Ascending aorta (tissue), 2 donors: ENCODE measurements around the gene OPN1MW. TPM values are rescaled to one million over a fixed set of nuclear protein-coding genes. Genes with fewer than 3 reads are reported as not detected.
"Not testable (repeated sequence)": the region's sequence is repeated elsewhere in the genome, so short reads cannot be mapped to it uniquely, and the experiment has no call there.

Experiments
- DNase-seq, 2 donors: peaks; one replicate each; pipeline ENCODE4 v3.0.0-alpha.2; 2019; ENCODE audit warnings: low spot score in 2 of 2
- H3K27ac ChIP-seq, 2 donors: fragments of 200-600 bp; sonication (generic); one replicate each; pipeline ENCODE4 v1.5.1; 2016 to 2017; ENCODE audit warnings: mild to moderate bottlenecking in 1 of 2
- H3K27me3 ChIP-seq: fragments of 200-600 bp; sonication (generic); one replicate; pipeline ENCODE4 v1.5.1; 2017
- H3K36me3 ChIP-seq, 2 donors: fragments of 200-600 bp; sonication (generic); one replicate each; pipeline ENCODE4 v1.5.1; 2016
- H3K4me1 ChIP-seq, 2 donors: fragments of 200-600 bp; sonication (generic); one replicate each; pipeline ENCODE4 v1.5.1; 2016 to 2017; ENCODE audit warnings: mild to moderate bottlenecking in 1 of 2
- H3K4me3 ChIP-seq, 2 donors: fragments of 200-600 bp; sonication (generic); one replicate each; pipeline ENCODE4 v1.5.1; 2016 to 2017; ENCODE audit warnings: mild to moderate bottlenecking in 1 of 2
- H3K9me3 ChIP-seq, 2 donors: fragments of 200-600 bp; sonication (generic); one replicate each; pipeline ENCODE4 v1.5.1; 2016
- intact Hi-C: fragments of 100-400 bp; cut with DNase I; formaldehyde crosslinking; loops from one replicate; pipeline ENCODE4 v1.15.1; 2023
- total RNA-seq: library from RNA; depleted of rRNA; stranded (reverse); fragments of >200 nt; gene quantifications from one replicate; pipeline ENCODE4 v1.1.0, GENCODE V29; 2016
- TF ChIP-seq, protein P1 (sequence below), 3 experiments: fragments of 200-600 bp in 2 of 3; fragments of 450-650 bp in 1 of 3; sonication (generic) in 2 of 3; IDR thresholded peaks; one replicate each; pipeline ENCODE4 v1.5.1; 2016 to 2019; ENCODE audit warnings: antibody characterized with exemption in 3 of 3, mild to moderate bottlenecking in 1 of 3, moderate library complexity in 1 of 3

Gene OPN1MW
- total RNA-seq, 1 donor from 2014 or later = not detected

- DNase-seq = no peak
- TF ChIP-seq, protein P1, sequence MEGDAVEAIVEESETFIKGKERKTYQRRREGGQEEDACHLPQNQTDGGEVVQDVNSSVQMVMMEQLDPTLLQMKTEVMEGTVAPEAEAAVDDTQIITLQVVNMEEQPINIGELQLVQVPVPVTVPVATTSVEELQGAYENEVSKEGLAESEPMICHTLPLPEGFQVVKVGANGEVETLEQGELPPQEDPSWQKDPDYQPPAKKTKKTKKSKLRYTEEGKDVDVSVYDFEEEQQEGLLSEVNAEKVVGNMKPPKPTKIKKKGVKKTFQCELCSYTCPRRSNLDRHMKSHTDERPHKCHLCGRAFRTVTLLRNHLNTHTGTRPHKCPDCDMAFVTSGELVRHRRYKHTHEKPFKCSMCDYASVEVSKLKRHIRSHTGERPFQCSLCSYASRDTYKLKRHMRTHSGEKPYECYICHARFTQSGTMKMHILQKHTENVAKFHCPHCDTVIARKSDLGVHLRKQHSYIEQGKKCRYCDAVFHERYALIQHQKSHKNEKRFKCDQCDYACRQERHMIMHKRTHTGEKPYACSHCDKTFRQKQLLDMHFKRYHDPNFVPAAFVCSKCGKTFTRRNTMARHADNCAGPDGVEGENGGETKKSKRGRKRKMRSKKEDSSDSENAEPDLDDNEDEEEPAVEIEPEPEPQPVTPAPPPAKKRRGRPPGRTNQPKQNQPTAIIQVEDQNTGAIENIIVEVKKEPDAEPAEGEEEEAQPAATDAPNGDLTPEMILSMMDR (IDR thresholded peaks at IDR 0.05) = no peak
- Histone ChIP-seq H3K9me3 (no peaks in the 10 kb centered on the region), H3K4me1 (no peaks in the 10 kb centered on the region), H3K27me3 (no peaks in the 10 kb centered on the region), H3K36me3 (no peaks in the 10 kb centered on the region), H3K4me3 (no peak overlapping the region), H3K27ac (no peak overlapping the region)
- intact Hi-C loops = no loop called here
Observed at GRCh38 chrX:154142386-154142785, 40.0 kb upstream of the OPN1MW start.

DNA sequence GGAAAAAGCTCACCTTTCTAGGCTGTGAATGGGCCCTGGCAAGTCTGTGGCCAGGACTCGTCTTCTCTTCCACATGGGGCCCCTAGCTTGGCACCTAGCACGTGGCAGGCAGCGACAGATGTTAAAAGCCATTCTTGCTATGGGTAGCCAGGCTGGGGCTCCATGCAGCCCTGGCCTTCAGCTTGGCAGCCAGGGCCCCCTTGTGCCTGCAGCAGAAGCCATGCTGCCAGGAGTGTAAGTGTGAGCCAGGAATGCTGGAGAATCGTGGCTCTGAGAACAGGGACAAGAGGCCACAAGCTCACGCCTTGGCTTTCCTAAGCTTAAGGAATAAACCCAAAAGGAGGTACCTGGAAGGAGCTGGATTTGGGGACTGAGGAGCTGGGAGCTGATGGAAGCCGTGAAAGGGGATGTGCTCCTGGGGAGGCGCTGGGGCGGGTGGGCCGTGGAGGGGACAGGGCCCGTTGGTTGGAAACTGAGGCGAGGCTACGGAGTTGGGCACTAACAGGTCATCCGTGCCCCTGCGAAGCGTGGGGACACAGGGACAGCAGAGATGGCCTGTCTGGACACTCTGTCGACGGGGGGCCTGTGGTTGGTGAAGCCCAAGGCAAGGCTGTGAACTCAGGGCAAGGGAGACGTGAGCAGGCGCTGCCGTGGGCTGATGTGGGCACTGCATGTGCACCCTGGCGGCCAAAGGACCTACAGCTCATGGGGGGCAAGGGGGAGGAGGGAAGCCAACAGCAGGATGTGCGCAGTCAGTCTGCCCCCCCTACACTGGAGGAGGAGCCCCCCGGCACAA lies 39.2 kb upstream of the OPN1MW start:
- H3K9me3 ChIP-seq = no peaks in the 10 kb centered on the region
- no peak overlapping the region for H3K4me3 ChIP-seq
- DNase-seq = no peak
- intact Hi-C loops = no loop called here
- no peaks in the 10 kb centered on the region for H3K36me3 ChIP-seq
- no peaks in the 10 kb centered on the region for H3K27me3 ChIP-seq
- H3K4me1 ChIP-seq = no peaks in the 10 kb centered on the region
- TF ChIP-seq, protein P1 (IDR thresholded peaks at IDR 0.05) = no peak
- no peak overlapping the region for H3K27ac ChIP-seq

- H3K4me3 ChIP-seq, H3K27me3 ChIP-seq, H3K9me3 ChIP-seq, H3K4me1 ChIP-seq, H3K36me3 ChIP-seq, H3K27ac ChIP-seq, intact Hi-C loops: not testable (repeated sequence)
- DNase-seq = peak in 1 of 2 donors; percentile 53
Observed at GRCh38 chrX:154144010-154144409, 38.4 kb upstream of the OPN1MW start, which contains the start of gene OPN1LW. OPN1LW (plus strand) TSS chrX:154144243; CDS start chrX:154144284, 41 bp downstream.

- intact Hi-C loops, H3K4me1 ChIP-seq: not testable (repeated sequence)
Observed at GRCh38 chrX:154151030-154151429, 31.4 kb upstream of the OPN1MW start.

GRCh38 chrX:154156221-154156620 lies 26.2 kb upstream of the OPN1MW start:
- intact Hi-C loops, H3K27ac ChIP-seq, H3K4me3 ChIP-seq, DNase-seq, H3K27me3 ChIP-seq, H3K9me3 ChIP-seq, H3K36me3 ChIP-seq, H3K4me1 ChIP-seq: not testable (repeated sequence)

More at GRCh38 chrX:154151030-154151429, 31.4 kb upstream of the OPN1MW start:
- H3K27me3 ChIP-seq, H3K4me3 ChIP-seq, H3K27ac ChIP-seq, H3K9me3 ChIP-seq, DNase-seq, H3K36me3 ChIP-seq: not testable (repeated sequence)

DNA sequence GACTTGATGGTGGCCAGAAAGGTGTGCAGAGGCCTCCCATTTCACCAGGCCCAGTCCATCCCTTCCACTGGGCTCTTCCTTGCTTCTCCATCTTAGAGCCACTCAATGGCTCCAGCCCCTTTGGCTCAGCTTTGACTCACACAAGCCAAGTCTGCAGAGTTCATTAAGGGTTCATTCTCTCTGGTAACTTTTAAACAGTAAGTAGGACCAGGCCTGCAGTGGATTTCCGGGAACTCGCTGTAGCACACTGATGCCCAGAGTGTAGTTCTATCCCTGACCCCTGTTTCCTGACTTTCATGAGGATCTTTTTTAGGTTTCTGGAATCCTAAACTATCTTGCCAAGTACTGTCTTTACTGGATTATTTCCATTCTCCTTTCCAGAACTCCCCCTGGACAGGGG lies 25.2 kb upstream of the OPN1MW start:
- H3K4me3 ChIP-seq, intact Hi-C loops, H3K27me3 ChIP-seq, DNase-seq, H3K9me3 ChIP-seq, H3K4me1 ChIP-seq, H3K36me3 ChIP-seq, H3K27ac ChIP-seq: not testable (repeated sequence)

- H3K4me1 ChIP-seq = not testable (repeated sequence)
Observed at GRCh38 chrX:154159345-154159744, 23.1 kb upstream of the OPN1MW start.

DNA sequence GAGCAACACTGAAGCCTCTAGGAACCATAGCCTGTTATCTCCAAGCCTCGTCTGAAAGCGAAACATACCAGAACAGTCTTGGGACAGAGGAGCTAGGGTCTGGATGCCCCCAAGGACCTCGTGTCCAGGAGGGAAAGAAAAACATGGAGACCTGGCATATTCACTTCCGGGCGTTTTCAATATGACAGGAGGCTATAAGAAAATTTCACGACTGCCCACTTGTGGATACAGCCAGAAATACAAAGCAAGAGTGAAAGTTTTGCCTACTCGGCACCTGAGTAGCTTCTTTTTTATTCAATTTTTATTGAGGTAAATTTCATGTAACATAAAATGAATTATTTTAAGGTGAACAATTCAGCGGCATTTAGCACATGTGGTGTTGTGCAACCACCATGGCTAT lies 17.5 kb upstream of the OPN1MW start:
- H3K4me3 ChIP-seq, DNase-seq, H3K27me3 ChIP-seq, H3K36me3 ChIP-seq, H3K4me1 ChIP-seq, H3K9me3 ChIP-seq, intact Hi-C loops, H3K27ac ChIP-seq: not testable (repeated sequence)

More at GRCh38 chrX:154159345-154159744, 23.1 kb upstream of the OPN1MW start:
- H3K36me3 ChIP-seq, H3K27ac ChIP-seq, intact Hi-C loops, H3K9me3 ChIP-seq, H3K4me3 ChIP-seq, DNase-seq, H3K27me3 ChIP-seq: not testable (repeated sequence)

- H3K27me3 ChIP-seq, H3K27ac ChIP-seq, H3K4me3 ChIP-seq, DNase-seq, H3K4me1 ChIP-seq, H3K36me3 ChIP-seq, H3K9me3 ChIP-seq, intact Hi-C loops: not testable (repeated sequence)
Observed at GRCh38 chrX:154168384-154168783, 14.0 kb upstream of the OPN1MW start.

DNA sequence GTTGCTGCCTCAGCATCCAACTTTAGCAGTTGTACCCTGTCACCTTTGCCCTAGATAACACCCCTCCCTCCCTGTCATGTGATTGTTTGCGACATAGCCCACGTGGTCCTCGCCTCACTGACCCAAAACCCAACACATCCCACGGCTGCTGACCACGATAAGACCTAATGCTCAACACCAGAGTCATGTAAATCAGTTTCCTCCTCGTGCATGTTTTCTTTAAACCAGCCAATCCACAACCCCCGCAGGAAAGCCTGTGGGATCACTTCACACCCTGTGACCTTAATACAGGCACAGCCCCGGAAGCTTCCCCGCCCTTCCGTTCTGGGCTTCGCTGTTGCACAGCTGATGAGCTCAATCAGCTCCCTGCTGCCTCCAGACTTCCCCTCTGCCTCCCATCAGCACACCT lies 9.9 kb upstream of the OPN1MW start:
- intact Hi-C loops, H3K4me3 ChIP-seq, H3K4me1 ChIP-seq, H3K27ac ChIP-seq, H3K27me3 ChIP-seq, H3K36me3 ChIP-seq, DNase-seq, H3K9me3 ChIP-seq: not testable (repeated sequence)

- H3K36me3 ChIP-seq, H3K27ac ChIP-seq, intact Hi-C loops, DNase-seq, H3K4me1 ChIP-seq, H3K9me3 ChIP-seq, H3K27me3 ChIP-seq, H3K4me3 ChIP-seq: not testable (repeated sequence)
Observed at GRCh38 chrX:154174356-154174755, 8.0 kb upstream of the OPN1MW start.

- intact Hi-C loops, H3K27me3 ChIP-seq, H3K36me3 ChIP-seq, H3K4me3 ChIP-seq, H3K4me1 ChIP-seq, H3K9me3 ChIP-seq, DNase-seq, H3K27ac ChIP-seq: not testable (repeated sequence)
Observed at GRCh38 chrX:154183794-154184193, 1.4 kb downstream of the OPN1MW start.
